ENCODE results near the gene SPARCL1. TPM values are rescaled to one million over a fixed set of nuclear protein-coding genes. Genes with fewer than 3 reads are reported as not detected.
A peak's percentile ranks its signal among the peaks of the same experiment; 100 is the strongest.

SPARCL1 gene
- total RNA-seq, 1 donor from 2014 or later = 8.6 TPM

GRCh38 chr4:87481377-87481776, 47.8 kb downstream of the SPARCL1 start:
- no peak for TF ChIP-seq CTCF (conservative IDR thresholded peaks at IDR 0.05)
- H3K9me3 Mint-ChIP-seq = peaks cover 11% of the 10 kb centered on the region
- no peak overlapping the region for H3K27ac Mint-ChIP-seq (ENCODE audit: unreplicated experiment)

DNA sequence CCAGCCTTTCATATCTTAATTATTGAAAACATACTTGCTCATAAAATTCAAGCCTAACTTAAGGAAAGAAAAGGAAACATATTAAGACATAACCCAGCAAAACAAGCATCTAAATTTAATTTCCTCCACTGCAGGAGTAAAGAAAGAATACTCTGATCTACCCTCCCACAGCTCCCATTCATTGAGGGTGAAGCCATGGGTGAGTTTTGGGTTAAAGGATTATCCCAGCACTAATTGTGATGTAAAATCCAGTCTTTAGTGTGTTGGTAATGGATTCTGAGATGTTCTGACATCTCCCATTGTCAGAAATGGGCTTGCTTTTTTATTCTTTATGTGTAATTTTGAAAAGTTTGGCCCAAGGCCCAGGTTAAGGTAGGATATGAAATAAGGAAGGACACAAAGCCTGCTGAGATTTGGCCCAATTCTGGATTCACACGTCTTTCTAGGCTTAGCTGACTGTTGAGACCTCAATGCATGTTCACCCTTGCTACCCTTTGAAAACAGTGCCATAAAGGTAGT, 50.4 kb downstream of the SPARCL1 start:
- H3K27me3 Mint-ChIP-seq (ENCODE audit: low read depth) = no peaks in the 10 kb centered on the region
- H3K4me3 Mint-ChIP-seq = no peak overlapping the region
- no peak overlapping the region for H3K27ac Mint-ChIP-seq (ENCODE audit: unreplicated experiment)
- no peaks in the 10 kb centered on the region for H3K4me1 Mint-ChIP-seq
- DNase-seq (ENCODE audit: low read depth, low spot score) = no peak
- H3K36me3 Mint-ChIP-seq (ENCODE audit: low read depth) = peaks cover 12% of the 10 kb centered on the region
- peaks cover under 1% of the 10 kb centered on the region for H3K9me3 Mint-ChIP-seq
- TF ChIP-seq CTCF (conservative IDR thresholded peaks at IDR 0.05) = no peak

More at GRCh38 chr4:87481377-87481776, 47.8 kb downstream of the SPARCL1 start:
- Mint-ChIP-seq H3K36me3 (ENCODE audit: low read depth) (peaks cover 27% of the 10 kb centered on the region), H3K4me3 (no peak overlapping the region), H3K27me3 (ENCODE audit: low read depth) (no peaks in the 10 kb centered on the region), H3K4me1 (no peaks in the 10 kb centered on the region)
- DNase-seq (ENCODE audit: low read depth, low spot score) = no peak

GRCh38 chr4:87476934-87477333, 52.2 kb downstream of the SPARCL1 start:
- no peak overlapping the region for H3K4me3 Mint-ChIP-seq
- H3K9me3 Mint-ChIP-seq = peaks cover 4% of the 10 kb centered on the region
- H3K36me3 Mint-ChIP-seq (ENCODE audit: low read depth) = peaks cover 5% of the 10 kb centered on the region
- no peaks in the 10 kb centered on the region for H3K4me1 Mint-ChIP-seq
- no peak for DNase-seq (ENCODE audit: low read depth, low spot score)
- TF ChIP-seq CTCF (conservative IDR thresholded peaks at IDR 0.05) = no peak
- H3K27me3 Mint-ChIP-seq (ENCODE audit: low read depth) = no peaks in the 10 kb centered on the region
- H3K27ac Mint-ChIP-seq (ENCODE audit: unreplicated experiment) = no peak overlapping the region

DNA sequence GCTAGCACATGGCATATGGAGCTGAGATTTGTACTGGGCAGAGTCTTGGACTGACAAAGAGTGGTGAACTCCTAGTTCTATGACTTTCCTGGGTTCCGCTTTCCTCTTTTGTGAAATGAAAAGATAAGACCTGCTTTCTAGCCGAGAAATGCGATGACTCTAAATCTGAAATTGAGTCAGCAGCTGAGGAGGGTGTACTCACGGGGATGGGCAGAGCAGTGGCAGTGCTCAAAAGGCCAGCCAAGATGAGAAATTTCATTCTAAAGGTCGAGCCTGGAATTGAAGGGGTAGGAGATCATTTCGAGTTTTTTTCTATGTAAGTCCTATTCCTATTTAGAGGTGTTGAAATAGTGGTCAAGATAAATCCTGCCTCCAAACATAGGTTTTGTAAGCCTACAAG, 59.8 kb downstream of the SPARCL1 start:
- TF ChIP-seq CTCF (conservative IDR thresholded peaks at IDR 0.05) = no peak
- peaks cover 4% of the 10 kb centered on the region for H3K9me3 Mint-ChIP-seq
- H3K4me3 Mint-ChIP-seq = no peak overlapping the region
- no peak for DNase-seq (ENCODE audit: low read depth, low spot score)
- H3K4me1 Mint-ChIP-seq = no peaks in the 10 kb centered on the region
- H3K36me3 Mint-ChIP-seq (ENCODE audit: low read depth) = no peaks in the 10 kb centered on the region
- H3K27ac Mint-ChIP-seq (ENCODE audit: unreplicated experiment) = no peak overlapping the region
- no peaks in the 10 kb centered on the region for H3K27me3 Mint-ChIP-seq (ENCODE audit: low read depth)

DNA sequence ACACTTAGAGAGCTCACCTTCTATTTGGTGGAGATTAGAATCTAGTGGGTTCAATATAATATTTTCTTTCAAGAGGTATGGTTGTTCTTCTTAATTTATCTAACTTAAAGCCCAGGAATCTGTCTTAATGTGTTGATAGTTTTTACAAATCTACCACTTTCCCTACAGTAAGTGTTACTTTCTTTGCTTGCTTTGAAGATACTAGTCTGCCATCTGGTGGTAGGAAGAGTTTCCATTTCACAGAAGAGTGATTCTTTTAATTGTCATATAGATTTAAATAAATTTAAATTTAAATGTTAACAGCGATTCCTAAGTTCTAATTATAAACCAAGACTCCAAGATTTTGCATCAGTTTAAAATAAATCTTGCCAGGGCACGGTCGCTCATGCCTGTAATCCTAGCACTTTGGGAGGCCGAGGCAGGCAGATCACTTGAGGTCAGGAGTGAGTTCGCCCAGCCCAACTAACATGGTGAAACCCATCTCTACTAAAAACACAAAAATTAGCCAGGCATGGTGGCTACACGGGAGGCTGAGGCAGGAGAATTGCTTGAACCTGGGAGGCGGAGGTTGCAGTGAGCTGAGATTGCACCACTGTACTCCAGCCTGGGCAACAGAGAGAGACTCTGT, 63.3 kb downstream of the SPARCL1 start:
- H3K4me3 Mint-ChIP-seq = no peak overlapping the region
- TF ChIP-seq CTCF (conservative IDR thresholded peaks at IDR 0.05) = peak; percentile 85
- H3K27ac Mint-ChIP-seq (ENCODE audit: unreplicated experiment) = no peak overlapping the region
- H3K4me1 Mint-ChIP-seq = no peaks in the 10 kb centered on the region
- no peaks in the 10 kb centered on the region for H3K9me3 Mint-ChIP-seq
- H3K36me3 Mint-ChIP-seq (ENCODE audit: low read depth) = no peaks in the 10 kb centered on the region
- H3K27me3 Mint-ChIP-seq (ENCODE audit: low read depth) = no peaks in the 10 kb centered on the region
- no peak for DNase-seq (ENCODE audit: low read depth, low spot score)
